GM12865 (cell line): ENCODE measurements around the gene OSBPL10.
"Not testable (repeated sequence)": the region's sequence is repeated elsewhere in the genome, so short reads cannot be mapped to it uniquely, and the experiment has no call there.

Experiments
- DNase-seq: peaks from one replicate; pipeline ENCODE4 v3.0.0; 2010; ENCODE audit warnings: low read depth
- H3K4me3 ChIP-seq: 2 replicates; pipeline ENCODE4 v1.5.1; 2011; ENCODE audit warnings: mild to moderate bottlenecking, low read depth, low read length, control low read depth
- TF ChIP-seq, protein P1 (sequence below): IDR thresholded peaks from 2 replicates; pipeline ENCODE4 v1.5.1; 2011; ENCODE audit warnings: low read length, control low read depth, low read depth, inconsistent platforms; ENCODE audit not compliant: insufficient read depth; ENCODE audit errors: missing control alignments

Gene OSBPL10

DNA sequence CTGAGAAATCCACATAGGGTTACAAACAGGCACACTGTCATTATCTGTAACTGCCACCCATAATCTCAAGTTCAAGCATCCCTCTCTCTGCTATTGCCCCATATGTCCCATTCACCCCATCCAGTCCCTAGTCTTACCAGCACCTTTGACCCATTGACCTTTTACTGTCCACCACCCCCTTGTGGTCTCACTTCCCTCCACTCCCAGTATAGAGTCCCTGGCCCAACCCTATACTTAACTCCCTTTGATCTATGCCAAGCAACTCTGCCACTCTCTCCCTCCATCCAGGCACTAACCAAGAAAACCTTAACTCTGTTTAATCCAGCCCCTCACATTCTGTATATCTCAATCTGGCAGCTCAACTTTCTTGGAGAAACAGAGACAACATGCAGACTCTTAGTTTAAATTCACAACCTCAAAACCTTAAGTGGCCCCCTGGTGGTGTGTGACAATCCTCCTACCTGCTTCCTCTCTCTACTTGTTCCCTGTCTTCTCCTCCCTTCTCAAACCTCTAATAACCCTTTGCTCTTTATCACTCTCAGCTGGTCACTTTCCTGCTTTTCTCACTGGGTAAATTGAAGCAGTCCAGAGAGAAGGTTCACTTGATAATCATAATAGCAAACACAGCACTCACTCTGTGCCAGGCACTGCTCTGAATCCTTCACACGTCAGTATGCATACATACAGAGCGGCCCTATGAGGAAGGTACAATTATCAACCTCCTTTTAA is 285.6 kb downstream of the OSBPL10 start:
- H3K4me3 ChIP-seq: no peak overlapping the region
- TF ChIP-seq, protein P1, sequence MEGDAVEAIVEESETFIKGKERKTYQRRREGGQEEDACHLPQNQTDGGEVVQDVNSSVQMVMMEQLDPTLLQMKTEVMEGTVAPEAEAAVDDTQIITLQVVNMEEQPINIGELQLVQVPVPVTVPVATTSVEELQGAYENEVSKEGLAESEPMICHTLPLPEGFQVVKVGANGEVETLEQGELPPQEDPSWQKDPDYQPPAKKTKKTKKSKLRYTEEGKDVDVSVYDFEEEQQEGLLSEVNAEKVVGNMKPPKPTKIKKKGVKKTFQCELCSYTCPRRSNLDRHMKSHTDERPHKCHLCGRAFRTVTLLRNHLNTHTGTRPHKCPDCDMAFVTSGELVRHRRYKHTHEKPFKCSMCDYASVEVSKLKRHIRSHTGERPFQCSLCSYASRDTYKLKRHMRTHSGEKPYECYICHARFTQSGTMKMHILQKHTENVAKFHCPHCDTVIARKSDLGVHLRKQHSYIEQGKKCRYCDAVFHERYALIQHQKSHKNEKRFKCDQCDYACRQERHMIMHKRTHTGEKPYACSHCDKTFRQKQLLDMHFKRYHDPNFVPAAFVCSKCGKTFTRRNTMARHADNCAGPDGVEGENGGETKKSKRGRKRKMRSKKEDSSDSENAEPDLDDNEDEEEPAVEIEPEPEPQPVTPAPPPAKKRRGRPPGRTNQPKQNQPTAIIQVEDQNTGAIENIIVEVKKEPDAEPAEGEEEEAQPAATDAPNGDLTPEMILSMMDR: peak; percentile 52
- DNase-seq: peak; percentile 51

- TF ChIP-seq, protein P1: no peak
- no peak overlapping the region for H3K4me3 ChIP-seq
- no peak for DNase-seq
Measured at GRCh38 chr3:31693346-31693745, 287.7 kb downstream of the OSBPL10 start.

DNA sequence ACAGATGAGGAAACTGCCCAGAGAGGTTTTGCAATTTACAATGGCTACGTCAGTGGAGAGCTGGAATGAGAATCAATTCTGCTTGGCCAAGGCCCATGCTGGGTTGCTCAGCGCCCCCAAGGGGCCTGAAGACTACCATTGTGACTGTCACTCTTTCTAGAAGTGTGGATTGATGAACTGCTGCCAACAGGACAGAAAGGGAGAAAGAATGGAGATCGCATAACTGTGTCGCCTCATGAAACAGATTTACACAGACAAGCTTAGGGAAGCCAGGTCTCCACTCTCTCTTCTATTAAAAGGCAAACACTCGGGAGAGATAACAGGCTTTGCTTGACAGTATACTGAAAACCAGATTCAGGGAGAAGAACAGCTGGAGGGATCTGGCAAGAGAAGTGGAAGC is 288.3 kb downstream of the OSBPL10 start:
- peak; percentile 7 for DNase-seq
- H3K4me3 ChIP-seq: no peak overlapping the region
- TF ChIP-seq, protein P1: peak; percentile 19

DNA sequence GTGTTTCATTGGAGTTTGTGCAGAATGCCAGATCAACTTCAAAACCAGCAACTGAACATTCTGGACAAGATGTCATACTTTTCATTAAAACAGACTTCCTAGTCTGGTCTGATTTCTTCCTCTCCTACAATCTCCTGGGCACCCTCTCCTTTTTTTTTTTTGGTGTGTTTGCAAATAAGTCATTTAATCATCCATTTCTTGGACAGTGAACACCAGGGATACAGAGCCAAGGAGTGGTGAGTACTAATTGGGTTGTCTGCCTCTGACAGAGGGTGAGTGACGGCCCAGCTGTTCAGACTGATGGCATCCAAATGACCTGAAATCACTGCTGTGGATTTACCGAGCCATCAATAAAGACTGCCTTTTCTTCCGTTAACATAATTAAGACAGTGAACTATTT is 290.3 kb downstream of the OSBPL10 start:
- TF ChIP-seq, protein P1: no peak
- DNase-seq: no peak

DNA sequence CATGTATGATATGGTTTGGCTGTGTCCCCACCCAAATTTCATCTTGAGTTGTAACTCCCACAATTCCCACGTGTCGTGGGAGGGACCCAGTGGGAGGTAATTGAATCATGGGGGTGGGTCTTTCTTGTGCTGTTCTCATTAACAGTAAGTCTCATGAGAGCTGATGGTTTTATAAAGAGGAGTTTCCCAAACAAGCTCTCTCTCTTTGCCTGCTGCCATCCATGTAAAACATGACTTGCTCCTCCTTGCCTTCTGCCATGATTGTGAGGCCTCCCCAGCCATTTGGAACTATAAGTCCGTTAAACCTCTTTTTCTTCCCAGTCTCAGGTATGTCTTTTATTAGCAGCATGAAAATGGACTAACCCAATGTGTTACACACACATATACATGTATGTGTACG is 291.5 kb downstream of the OSBPL10 start:
- H3K4me3 ChIP-seq, DNase-seq: not testable (repeated sequence)

More for the DNA sequence above, 290.3 kb downstream of the OSBPL10 start:
- no peak overlapping the region for H3K4me3 ChIP-seq

DNA sequence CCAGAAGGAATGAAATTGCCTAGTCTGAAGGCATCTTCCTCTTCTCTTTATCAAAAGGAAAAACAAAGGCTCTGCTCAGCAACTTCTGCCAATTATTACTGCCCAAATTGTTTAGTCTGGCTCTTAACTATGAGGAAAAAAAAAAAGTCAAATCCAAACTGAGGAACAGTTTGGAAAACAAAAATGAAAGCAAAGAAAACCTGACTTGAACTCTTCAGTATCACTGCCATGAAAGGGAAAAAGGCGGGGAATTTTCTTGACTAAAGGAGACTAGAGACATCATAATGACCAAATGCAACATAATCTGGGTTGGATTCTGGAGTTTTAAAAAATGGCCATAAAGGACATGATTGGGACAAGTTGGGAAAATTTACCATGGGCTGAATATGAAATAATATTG is 292.1 kb downstream of the OSBPL10 start:
- TF ChIP-seq, protein P1: no peak
- no peak for DNase-seq
- no peak overlapping the region for H3K4me3 ChIP-seq

DNA sequence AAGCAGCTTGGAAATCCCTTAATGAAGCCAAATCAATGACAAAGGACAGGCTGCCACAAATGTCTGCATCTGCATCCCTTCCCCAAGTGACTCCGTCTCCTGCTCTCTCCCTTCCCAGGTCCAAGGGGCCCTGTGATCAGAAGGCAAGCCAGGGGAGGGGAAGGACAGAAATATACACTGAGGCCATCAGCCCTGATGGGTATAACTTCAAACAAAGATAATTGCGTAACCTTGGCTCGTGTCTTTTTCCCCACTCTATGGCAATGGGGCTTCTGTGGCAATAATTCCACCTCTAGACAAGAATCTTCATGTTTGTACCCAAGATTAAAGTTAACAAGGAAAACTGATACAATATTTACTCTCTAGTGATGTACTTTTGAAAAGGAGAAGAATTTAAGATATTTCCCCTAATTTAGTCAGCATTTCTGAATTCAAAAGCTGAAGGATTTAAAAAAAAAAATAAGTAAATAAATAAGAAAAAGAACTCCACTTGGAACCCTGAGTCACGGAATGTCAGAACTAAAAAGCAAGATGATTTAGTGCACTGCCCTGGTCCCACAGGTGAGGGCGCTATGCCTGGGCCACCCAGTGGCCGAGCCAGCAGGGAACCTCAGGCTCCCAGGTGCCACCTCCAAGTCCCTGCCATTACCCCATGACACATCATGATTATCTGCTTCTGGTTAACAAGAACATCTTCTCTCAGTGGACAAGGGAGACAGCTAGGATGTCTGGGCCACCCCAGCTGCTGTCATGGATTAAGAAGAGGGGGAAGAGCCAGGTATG is 293.9 kb downstream of the OSBPL10 start:
- TF ChIP-seq, protein P1: peak; percentile 12
- no peak for DNase-seq
- no peak overlapping the region for H3K4me3 ChIP-seq
